ENCODE results near the gene PDCD4. TPM values are rescaled to one million over a fixed set of nuclear protein-coding genes. Genes with fewer than 3 reads are reported as not detected.

Gene PDCD4
- total RNA-seq, 2 experiments from 2014 or later, result 236 to 237 TPM

GRCh38 chr10:110936757-110937156 is 65.0 kb downstream of the PDCD4 start:
- no peak for DNase-seq
- H3K4me1 Mint-ChIP-seq, result peaks cover 10% of the 10 kb centered on the region
- POLR2A ChIA-PET, result no interaction called here
- H3K27ac Mint-ChIP-seq, result no peak overlapping the region
- H3K36me3 Mint-ChIP-seq, result peaks cover 29% of the 10 kb centered on the region
- no peak for ATAC-seq (ENCODE audit: low read depth)
- H3K27me3 Mint-ChIP-seq, result no peaks in the 10 kb centered on the region
- H3K4me3 Mint-ChIP-seq, result no peak overlapping the region
- peaks cover 1% of the 10 kb centered on the region for H3K9me3 Mint-ChIP-seq

- no peak overlapping the region for H3K4me3 Mint-ChIP-seq
- ATAC-seq (ENCODE audit: low read depth) (no peak), DNase-seq (no peak)
- peaks cover 10% of the 10 kb centered on the region for H3K4me1 Mint-ChIP-seq
- no peaks in the 10 kb centered on the region for H3K27me3 Mint-ChIP-seq
- POLR2A ChIA-PET, result no interaction called here
- H3K36me3 Mint-ChIP-seq, result peaks cover 51% of the 10 kb centered on the region
- H3K9me3 Mint-ChIP-seq, result peaks cover 6% of the 10 kb centered on the region
- no peak overlapping the region for H3K27ac Mint-ChIP-seq
Measured at GRCh38 chr10:110939419-110939818, 67.7 kb downstream of the PDCD4 start.

- Mint-ChIP-seq H3K9me3 (peaks cover 6% of the 10 kb centered on the region), H3K36me3 (peaks cover 70% of the 10 kb centered on the region), H3K4me3 (no peak overlapping the region), H3K27ac (no peak overlapping the region), H3K27me3 (no peaks in the 10 kb centered on the region), H3K4me1 (peaks cover 16% of the 10 kb centered on the region)
- POLR2A ChIA-PET, result interaction anchor here (0.5 kb wide), 1 partner anchor 8 kb away, joined by 3 read pairs; no protein-coding TSS in a partner anchor
- ATAC-seq (ENCODE audit: low read depth) (no peak), DNase-seq (no peak)
Measured at GRCh38 chr10:110944792-110945396, 73.2 kb downstream of the PDCD4 start.

- DNase-seq (no peak), ATAC-seq (ENCODE audit: low read depth) (no peak)
- H3K27ac Mint-ChIP-seq, result no peak overlapping the region
- no peak overlapping the region for H3K4me3 Mint-ChIP-seq
- H3K27me3 Mint-ChIP-seq, result no peaks in the 10 kb centered on the region
- peaks cover 5% of the 10 kb centered on the region for H3K9me3 Mint-ChIP-seq
- peaks cover 59% of the 10 kb centered on the region for H3K36me3 Mint-ChIP-seq
- POLR2A ChIA-PET, result no interaction called here
- peaks cover 16% of the 10 kb centered on the region for H3K4me1 Mint-ChIP-seq
Measured at GRCh38 chr10:110946496-110946895, 74.8 kb downstream of the PDCD4 start.

GRCh38 chr10:110947061-110947595 is 75.4 kb downstream of the PDCD4 start:
- DNase-seq (no peak), ATAC-seq (ENCODE audit: low read depth) (no peak)
- H3K27ac Mint-ChIP-seq, result no peak overlapping the region
- H3K4me3 Mint-ChIP-seq, result no peak overlapping the region
- peaks cover 5% of the 10 kb centered on the region for H3K9me3 Mint-ChIP-seq
- H3K4me1 Mint-ChIP-seq, result peaks cover 16% of the 10 kb centered on the region
- no peaks in the 10 kb centered on the region for H3K27me3 Mint-ChIP-seq
- POLR2A ChIA-PET, result interaction anchor here (0.5 kb wide), 1 partner anchor 129 kb away, joined by 3 read pairs; no protein-coding TSS in a partner anchor
- H3K36me3 Mint-ChIP-seq, result peaks cover 58% of the 10 kb centered on the region

Other genes with a start within 250 kb of the PDCD4 start
- gene RBM20, start 227.6 kb upstream of the PDCD4 start, total RNA-seq, result under 1 TPM; 0.06 to 0.17 TPM
- 10 to 100 TPM; 33.0 to 33.8 TPM for gene BBIP1, start 47.3 kb downstream of the PDCD4 start, total RNA-seq
- gene SHOC2, start 47.7 kb downstream of the PDCD4 start, total RNA-seq, result 10 to 100 TPM; 49.8 to 56.2 TPM
- gene ADRA2A, start 205.1 kb downstream of the PDCD4 start, total RNA-seq, result not detected